ENCODE results near the gene RALGAPA1.
"Not testable (repeated sequence)": the region's sequence is repeated elsewhere in the genome, so short reads cannot be mapped to it uniquely, and the experiment has no call there.

Gene RALGAPA1

GRCh38 chr14:35821564-35822411, 12.7 kb upstream of the RALGAPA1 start:
- DNase-seq = no peak

- DNase-seq = no peak
Measured at GRCh38 chr14:35819591-35820540, 10.8 kb upstream of the RALGAPA1 start.

- DNase-seq = no peak
Measured at GRCh38 chr14:35818346-35819115, 9.4 kb upstream of the RALGAPA1 start.

GRCh38 chr14:35814371-35815005, 5.4 kb upstream of the RALGAPA1 start:
- peak; percentile 79 for DNase-seq

GRCh38 chr14:35810963-35811362, 1.9 kb upstream of the RALGAPA1 start:
- DNase-seq = no peak

- DNase-seq = no peak
Measured at GRCh38 chr14:35809597-35809996, 502 bp upstream of the RALGAPA1 start.

- no peak for DNase-seq
Measured at GRCh38 chr14:35808076-35808637, 938 bp downstream of the RALGAPA1 start.

GRCh38 chr14:35807131-35807961, 1.7 kb downstream of the RALGAPA1 start:
- no peak for DNase-seq

GRCh38 chr14:35806006-35806907, 2.8 kb downstream of the RALGAPA1 start:
- no peak for DNase-seq

- DNase-seq = no peak
Measured at GRCh38 chr14:35797796-35798195, 11.3 kb downstream of the RALGAPA1 start.

- DNase-seq = no peak
Measured at GRCh38 chr14:35789651-35790050, 19.4 kb downstream of the RALGAPA1 start.

- DNase-seq = no peak
Measured at GRCh38 chr14:35786856-35787255, 22.2 kb downstream of the RALGAPA1 start.

GRCh38 chr14:35783699-35784098, 25.4 kb downstream of the RALGAPA1 start:
- DNase-seq = no peak

- DNase-seq = no peak
Measured at GRCh38 chr14:35779368-35779767, 29.7 kb downstream of the RALGAPA1 start.

GRCh38 chr14:35777550-35777949, 31.5 kb downstream of the RALGAPA1 start:
- DNase-seq = not testable (repeated sequence)

GRCh38 chr14:35776823-35777222, 32.3 kb downstream of the RALGAPA1 start:
- no peak for DNase-seq

GRCh38 chr14:35776085-35776484, 33.0 kb downstream of the RALGAPA1 start:
- DNase-seq = not testable (repeated sequence)

- no peak for DNase-seq
Measured at GRCh38 chr14:35766700-35767082, 42.4 kb downstream of the RALGAPA1 start.

GRCh38 chr14:35766036-35766699, 42.9 kb downstream of the RALGAPA1 start:
- no peak for DNase-seq

Data from activated CD4-positive, CD25-positive, alpha-beta regulatory T cell treated with anti-CD3 and anti-CD28 coated beads, Interleukin-2, amount 50 U/mL, for 72 hours (primary cell).